HG03575 (cell line): Measurements from ENCODE around the gene MUS81.
"Not testable (repeated sequence)": the region's sequence is repeated elsewhere in the genome, so short reads cannot be mapped to it uniquely, and the experiment has no call there.

ENCODE experiments used
- ATAC-seq: cut with Tn5 transposase; IDR thresholded peaks from one replicate; pipeline ENCODE4 v1.9.1; 2021; ENCODE audit not compliant: unreplicated experiment, insufficient number of reproducible peaks, low FRiP score; ENCODE audit errors: extremely low read depth

The MUS81 gene

GRCh38 chr11:65860278-65861164, at the start of gene MUS81:
Gene MUS81, plus strand, starts transcription at chr11:65860433. Its CDS starts 321 bp downstream, at chr11:65860754.
- no peak for ATAC-seq

- no peak for ATAC-seq
Measured at GRCh38 chr11:65811764-65812475, 48.3 kb upstream of the MUS81 start.

GRCh38 chr11:65814131-65814985, 45.9 kb upstream of the MUS81 start:
- no peak for ATAC-seq

- ATAC-seq, result no peak
Measured at GRCh38 chr11:65814986-65815565, 45.2 kb upstream of the MUS81 start.

- ATAC-seq, result no peak
Measured at GRCh38 chr11:65816696-65817095, 43.5 kb upstream of the MUS81 start.

- no peak for ATAC-seq
Measured at GRCh38 chr11:65817312-65817834, 42.9 kb upstream of the MUS81 start.

GRCh38 chr11:65817835-65818680, 42.2 kb upstream of the MUS81 start:
- ATAC-seq, result no peak

GRCh38 chr11:65821107-65821506, 39.1 kb upstream of the MUS81 start:
- no peak for ATAC-seq

GRCh38 chr11:65822776-65823528, 37.3 kb upstream of the MUS81 start:
- no peak for ATAC-seq

GRCh38 chr11:65826984-65827735, 33.1 kb upstream of the MUS81 start:
- ATAC-seq, result no peak

GRCh38 chr11:65829459-65829858, 30.8 kb upstream of the MUS81 start:
- no peak for ATAC-seq

- ATAC-seq, result not testable (repeated sequence)
Measured at GRCh38 chr11:65832231-65832630, 28.0 kb upstream of the MUS81 start.

- ATAC-seq, result no peak
Measured at GRCh38 chr11:65833297-65834030, 26.8 kb upstream of the MUS81 start, which contains the start of gene SNX32. Gene SNX32, plus strand, starts transcription at chr11:65833963. Its CDS starts 103 bp downstream, at chr11:65834066.

GRCh38 chr11:65834202-65834601, 26.0 kb upstream of the MUS81 start:
- no peak for ATAC-seq

- no peak for ATAC-seq
Measured at GRCh38 chr11:65842144-65842543, 18.1 kb upstream of the MUS81 start.

GRCh38 chr11:65843811-65844210, 16.4 kb upstream of the MUS81 start:
- ATAC-seq, result no peak
